Prostate gland (tissue), 2 donors: Measurements from ENCODE around the gene VSIG10L2.

ENCODE experiments used
- CTCF ChIP-seq, 4 experiments: fragments of 200-600 bp in 2 of 4; fragments of 450-650 bp in 2 of 4; sonication (generic) in 2 of 4; IDR thresholded peaks; 1 replicate in 3 of 4; 2 replicates in 1 of 4; pipeline ENCODE4 v1.5.1; 2016 to 2019; ENCODE audit warnings: antibody characterized with exemption in 4 of 4, mild to moderate bottlenecking in 2 of 4, moderate library complexity in 2 of 4
- POLR2AphosphoS5 ChIP-seq: sonication (generic); formaldehyde crosslinking; IDR thresholded peaks from one replicate; pipeline ENCODE4 v1.6.1; 2017; ENCODE audit warnings: antibody characterized with exemption

DNA sequence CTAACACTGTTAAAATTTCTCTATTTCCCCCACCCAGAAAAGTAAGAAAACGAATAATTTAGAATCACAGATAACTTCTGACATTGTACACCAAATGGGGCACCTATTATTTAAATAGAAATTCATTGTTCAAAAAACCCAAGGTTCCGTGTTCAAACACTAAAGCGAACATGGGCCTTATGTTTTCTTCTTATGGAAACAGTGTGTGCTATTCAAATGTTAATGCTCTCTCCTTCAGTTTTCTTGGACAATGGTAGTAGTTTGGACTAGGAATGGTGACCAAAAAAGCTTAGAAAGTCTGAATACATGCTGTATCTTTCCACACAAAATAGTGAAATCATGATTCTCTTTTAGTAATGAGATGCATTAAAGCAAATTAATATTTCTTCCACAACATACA is 33.7 kb downstream of the VSIG10L2 start:
- TF ChIP-seq CTCF (IDR thresholded peaks at IDR 0.05) (no peak), POLR2AphosphoS5 (no peak)
